ENCODE data around the gene PHACTR1.

The PHACTR1 gene

DNA sequence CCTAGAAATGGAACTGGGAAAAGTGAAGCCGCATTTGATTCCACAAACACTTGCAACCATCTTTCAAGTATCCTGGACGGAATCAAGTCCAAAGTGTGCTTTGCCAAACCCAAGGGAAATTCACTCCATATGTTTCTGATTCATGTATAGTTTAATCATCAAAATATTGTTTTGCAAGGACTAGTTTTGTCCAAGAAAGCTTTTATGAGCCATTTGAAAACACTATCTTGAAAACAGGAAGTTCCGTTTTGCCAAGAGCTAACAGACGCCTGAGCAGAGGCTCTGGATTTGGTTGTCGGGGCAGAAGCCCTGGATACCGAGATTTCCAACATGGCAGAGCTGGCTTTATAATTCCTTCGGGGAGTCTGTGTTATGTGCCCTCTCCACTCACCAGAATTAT is 251.1 kb downstream of the PHACTR1 start:
- Histone ChIP-seq H3K4me1 (ENCODE audit: control insufficient read depth, insufficient read depth, low read length, poor library complexity, severe bottlenecking) (no peaks in the 10 kb centered on the region), H3K9me3 (ENCODE audit: control insufficient read depth, low read length) (no peaks in the 10 kb centered on the region), H3K4me3 (ENCODE audit: insufficient read depth, low read depth, low read length, poor library complexity, severe bottlenecking) (no peak overlapping the region), H3K27ac (ENCODE audit: insufficient read depth, low read length, poor library complexity, severe bottlenecking) (no peak overlapping the region), H3K27me3 (replicated peaks; ENCODE audit: control insufficient read depth, insufficient read depth, low read length, poor library complexity, severe bottlenecking) (no peaks in the 10 kb centered on the region), H3K36me3 (ENCODE audit: control insufficient read depth, insufficient read depth, low read length) (no peaks in the 10 kb centered on the region)
- DNase-seq = no peak

GRCh38 chr6:12968290-12968689 is 251.7 kb downstream of the PHACTR1 start:
- no peaks in the 10 kb centered on the region for H3K36me3 ChIP-seq (ENCODE audit: control insufficient read depth, insufficient read depth, low read length)
- no peak overlapping the region for H3K4me3 ChIP-seq (ENCODE audit: insufficient read depth, low read depth, low read length, poor library complexity, severe bottlenecking)
- no peak for DNase-seq
- no peaks in the 10 kb centered on the region for H3K4me1 ChIP-seq (ENCODE audit: control insufficient read depth, insufficient read depth, low read length, poor library complexity, severe bottlenecking)
- H3K27ac ChIP-seq (ENCODE audit: insufficient read depth, low read length, poor library complexity, severe bottlenecking) = no peak overlapping the region
- no peaks in the 10 kb centered on the region for H3K27me3 ChIP-seq (replicated peaks; ENCODE audit: control insufficient read depth, insufficient read depth, low read length, poor library complexity, severe bottlenecking)
- no peaks in the 10 kb centered on the region for H3K9me3 ChIP-seq (ENCODE audit: control insufficient read depth, low read length)

- H3K36me3 ChIP-seq (ENCODE audit: control insufficient read depth, insufficient read depth, low read length) = no peaks in the 10 kb centered on the region
- H3K9me3 ChIP-seq (ENCODE audit: control insufficient read depth, low read length) = no peaks in the 10 kb centered on the region
- no peak overlapping the region for H3K27ac ChIP-seq (ENCODE audit: insufficient read depth, low read length, poor library complexity, severe bottlenecking)
- H3K4me1 ChIP-seq (ENCODE audit: control insufficient read depth, insufficient read depth, low read length, poor library complexity, severe bottlenecking) = no peaks in the 10 kb centered on the region
- no peak for DNase-seq
- H3K27me3 ChIP-seq (replicated peaks; ENCODE audit: control insufficient read depth, insufficient read depth, low read length, poor library complexity, severe bottlenecking) = no peaks in the 10 kb centered on the region
- H3K4me3 ChIP-seq (ENCODE audit: insufficient read depth, low read depth, low read length, poor library complexity, severe bottlenecking) = no peak overlapping the region
Measured at GRCh38 chr6:12968839-12969558, 252.4 kb downstream of the PHACTR1 start.

- DNase-seq = no peak
- Histone ChIP-seq H3K27me3 (replicated peaks; ENCODE audit: control insufficient read depth, insufficient read depth, low read length, poor library complexity, severe bottlenecking) (no peaks in the 10 kb centered on the region), H3K36me3 (ENCODE audit: control insufficient read depth, insufficient read depth, low read length) (no peaks in the 10 kb centered on the region), H3K9me3 (ENCODE audit: control insufficient read depth, low read length) (no peaks in the 10 kb centered on the region), H3K27ac (ENCODE audit: insufficient read depth, low read length, poor library complexity, severe bottlenecking) (no peak overlapping the region), H3K4me3 (ENCODE audit: insufficient read depth, low read depth, low read length, poor library complexity, severe bottlenecking) (no peak overlapping the region), H3K4me1 (ENCODE audit: control insufficient read depth, insufficient read depth, low read length, poor library complexity, severe bottlenecking) (no peaks in the 10 kb centered on the region)
Measured at GRCh38 chr6:12969966-12970365, 253.4 kb downstream of the PHACTR1 start.

GRCh38 chr6:12973386-12973785 is 256.8 kb downstream of the PHACTR1 start:
- Histone ChIP-seq H3K4me1 (ENCODE audit: control insufficient read depth, insufficient read depth, low read length, poor library complexity, severe bottlenecking) (no peaks in the 10 kb centered on the region), H3K27me3 (replicated peaks; ENCODE audit: control insufficient read depth, insufficient read depth, low read length, poor library complexity, severe bottlenecking) (no peaks in the 10 kb centered on the region), H3K27ac (ENCODE audit: insufficient read depth, low read length, poor library complexity, severe bottlenecking) (no peak overlapping the region), H3K36me3 (ENCODE audit: control insufficient read depth, insufficient read depth, low read length) (no peaks in the 10 kb centered on the region), H3K9me3 (ENCODE audit: control insufficient read depth, low read length) (no peaks in the 10 kb centered on the region), H3K4me3 (ENCODE audit: insufficient read depth, low read depth, low read length, poor library complexity, severe bottlenecking) (no peak overlapping the region)
- DNase-seq = no peak

GRCh38 chr6:12974551-12974950 is 258.0 kb downstream of the PHACTR1 start:
- no peaks in the 10 kb centered on the region for H3K9me3 ChIP-seq (ENCODE audit: control insufficient read depth, low read length)
- DNase-seq = no peak
- H3K36me3 ChIP-seq (ENCODE audit: control insufficient read depth, insufficient read depth, low read length) = no peaks in the 10 kb centered on the region
- H3K4me1 ChIP-seq (ENCODE audit: control insufficient read depth, insufficient read depth, low read length, poor library complexity, severe bottlenecking) = no peaks in the 10 kb centered on the region
- H3K4me3 ChIP-seq (ENCODE audit: insufficient read depth, low read depth, low read length, poor library complexity, severe bottlenecking) = no peak overlapping the region
- H3K27ac ChIP-seq (ENCODE audit: insufficient read depth, low read length, poor library complexity, severe bottlenecking) = no peak overlapping the region
- no peaks in the 10 kb centered on the region for H3K27me3 ChIP-seq (replicated peaks; ENCODE audit: control insufficient read depth, insufficient read depth, low read length, poor library complexity, severe bottlenecking)

DNA sequence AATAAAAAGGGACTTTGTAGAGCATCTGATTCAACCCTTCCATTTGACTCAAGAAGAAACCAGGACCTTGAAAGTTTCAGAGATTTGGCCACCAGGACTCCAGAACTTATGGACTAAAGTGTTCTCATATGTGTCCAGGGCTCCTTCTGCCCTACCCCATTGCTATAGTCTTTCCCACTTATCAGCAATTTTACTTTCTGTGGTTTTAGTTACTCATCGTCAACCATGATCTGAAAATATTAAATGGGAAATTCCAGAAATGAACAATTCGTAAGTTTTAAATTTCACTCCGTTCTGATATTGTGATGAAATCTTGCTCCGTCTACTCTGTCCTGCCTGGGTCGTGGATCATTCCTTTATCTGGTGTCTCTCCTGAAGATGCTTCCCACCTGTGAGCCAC is 259.8 kb downstream of the PHACTR1 start:
- Histone ChIP-seq H3K4me3 (ENCODE audit: insufficient read depth, low read depth, low read length, poor library complexity, severe bottlenecking) (no peak overlapping the region), H3K36me3 (ENCODE audit: control insufficient read depth, insufficient read depth, low read length) (no peaks in the 10 kb centered on the region), H3K4me1 (ENCODE audit: control insufficient read depth, insufficient read depth, low read length, poor library complexity, severe bottlenecking) (no peaks in the 10 kb centered on the region), H3K27me3 (replicated peaks; ENCODE audit: control insufficient read depth, insufficient read depth, low read length, poor library complexity, severe bottlenecking) (no peaks in the 10 kb centered on the region), H3K27ac (ENCODE audit: insufficient read depth, low read length, poor library complexity, severe bottlenecking) (no peak overlapping the region), H3K9me3 (ENCODE audit: control insufficient read depth, low read length) (no peaks in the 10 kb centered on the region)
- DNase-seq = no peak

- H3K36me3 ChIP-seq (ENCODE audit: control insufficient read depth, insufficient read depth, low read length) = no peaks in the 10 kb centered on the region
- no peaks in the 10 kb centered on the region for H3K4me1 ChIP-seq (ENCODE audit: control insufficient read depth, insufficient read depth, low read length, poor library complexity, severe bottlenecking)
- H3K27ac ChIP-seq (ENCODE audit: insufficient read depth, low read length, poor library complexity, severe bottlenecking) = no peak overlapping the region
- no peaks in the 10 kb centered on the region for H3K9me3 ChIP-seq (ENCODE audit: control insufficient read depth, low read length)
- DNase-seq = no peak
- no peak overlapping the region for H3K4me3 ChIP-seq (ENCODE audit: insufficient read depth, low read depth, low read length, poor library complexity, severe bottlenecking)
- H3K27me3 ChIP-seq (replicated peaks; ENCODE audit: control insufficient read depth, insufficient read depth, low read length, poor library complexity, severe bottlenecking) = no peaks in the 10 kb centered on the region
Measured at GRCh38 chr6:12977206-12977605, 260.6 kb downstream of the PHACTR1 start.

GRCh38 chr6:12977806-12978205 is 261.2 kb downstream of the PHACTR1 start:
- Histone ChIP-seq H3K4me3 (ENCODE audit: insufficient read depth, low read depth, low read length, poor library complexity, severe bottlenecking) (no peak overlapping the region), H3K4me1 (ENCODE audit: control insufficient read depth, insufficient read depth, low read length, poor library complexity, severe bottlenecking) (no peaks in the 10 kb centered on the region), H3K36me3 (ENCODE audit: control insufficient read depth, insufficient read depth, low read length) (no peaks in the 10 kb centered on the region), H3K27ac (ENCODE audit: insufficient read depth, low read length, poor library complexity, severe bottlenecking) (no peak overlapping the region), H3K9me3 (ENCODE audit: control insufficient read depth, low read length) (no peaks in the 10 kb centered on the region), H3K27me3 (replicated peaks; ENCODE audit: control insufficient read depth, insufficient read depth, low read length, poor library complexity, severe bottlenecking) (no peaks in the 10 kb centered on the region)
- no peak for DNase-seq

DNA sequence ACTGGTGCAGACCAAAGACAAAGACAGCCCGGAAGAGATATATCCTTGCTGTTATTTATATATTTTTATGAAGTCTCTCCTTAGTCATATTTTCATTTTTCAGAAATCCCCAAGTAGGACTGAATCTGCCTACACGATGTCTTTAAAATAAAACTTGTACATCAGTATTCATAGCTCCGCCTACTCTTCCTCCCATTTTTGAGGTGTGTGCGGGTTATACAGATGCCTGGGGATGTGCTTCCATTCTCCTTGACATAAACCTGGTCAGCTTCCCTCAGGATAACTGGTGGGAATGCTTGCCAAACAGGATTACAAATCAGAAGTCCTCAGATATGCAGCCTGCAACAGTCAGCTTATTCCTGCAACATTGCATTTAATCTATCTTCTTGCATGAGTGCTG is 264.2 kb downstream of the PHACTR1 start:
- H3K36me3 ChIP-seq (ENCODE audit: control insufficient read depth, insufficient read depth, low read length) = no peaks in the 10 kb centered on the region
- no peaks in the 10 kb centered on the region for H3K27me3 ChIP-seq (replicated peaks; ENCODE audit: control insufficient read depth, insufficient read depth, low read length, poor library complexity, severe bottlenecking)
- H3K4me1 ChIP-seq (ENCODE audit: control insufficient read depth, insufficient read depth, low read length, poor library complexity, severe bottlenecking) = no peaks in the 10 kb centered on the region
- H3K9me3 ChIP-seq (ENCODE audit: control insufficient read depth, low read length) = no peaks in the 10 kb centered on the region
- no peak overlapping the region for H3K4me3 ChIP-seq (ENCODE audit: insufficient read depth, low read depth, low read length, poor library complexity, severe bottlenecking)
- no peak for DNase-seq
- no peak overlapping the region for H3K27ac ChIP-seq (ENCODE audit: insufficient read depth, low read length, poor library complexity, severe bottlenecking)
